GM19467 (cell line): ENCODE data around the gene CCDC127.
A peak's percentile ranks its signal among the peaks of the same experiment; 100 is the strongest.
"Not testable (repeated sequence)": the region's sequence is repeated elsewhere in the genome, so short reads cannot be mapped to it uniquely, and the experiment has no call there.

Experiments used
- ATAC-seq: cut with Tn5 transposase; IDR thresholded peaks from one replicate; pipeline ENCODE4 v1.9.1; 2021; ENCODE audit warnings: mild to moderate bottlenecking, moderate library complexity; ENCODE audit not compliant: unreplicated experiment

CCDC127 gene

GRCh38 chr5:234450-234849 is 16.5 kb upstream of the CCDC127 start:
- no peak for ATAC-seq

DNA sequence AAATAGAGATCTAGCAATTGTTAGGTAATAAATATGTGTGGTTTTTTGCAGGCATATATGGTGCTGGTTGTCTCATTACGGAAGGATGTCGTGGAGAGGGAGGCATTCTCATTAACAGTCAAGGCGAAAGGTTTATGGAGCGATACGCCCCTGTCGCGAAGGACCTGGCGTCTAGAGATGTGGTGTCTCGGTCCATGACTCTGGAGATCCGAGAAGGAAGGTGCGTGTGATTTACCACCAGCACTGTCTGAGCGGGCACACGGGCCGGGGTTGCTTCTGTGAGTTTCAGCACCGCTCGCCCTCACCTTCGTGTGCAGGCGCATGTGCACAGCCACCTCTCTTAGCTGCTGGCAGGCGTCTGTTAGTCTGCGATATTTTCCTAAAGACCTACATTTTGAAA is 15.5 kb upstream of the CCDC127 start:
- ATAC-seq, result not testable (repeated sequence)

GRCh38 chr5:231661-232060 is 13.7 kb upstream of the CCDC127 start:
- no peak for ATAC-seq

DNA sequence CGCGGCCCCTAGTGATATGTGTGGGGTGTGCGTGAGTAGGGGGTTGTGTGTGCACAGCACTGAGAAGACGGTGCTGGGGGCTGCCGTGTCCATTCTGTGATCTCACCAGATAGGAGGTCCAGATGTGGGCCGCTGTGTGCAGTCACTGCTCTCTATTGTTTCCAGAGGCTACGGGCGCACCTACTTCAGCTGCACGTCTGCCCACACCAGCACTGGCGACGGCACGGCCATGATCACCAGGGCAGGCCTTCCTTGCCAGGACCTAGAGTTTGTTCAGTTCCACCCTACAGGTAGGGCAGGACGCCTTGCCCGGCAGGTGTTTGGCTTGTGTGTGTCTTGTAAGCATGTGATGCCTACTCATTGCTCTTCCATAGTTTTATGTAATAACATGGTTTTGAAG is 12.8 kb upstream of the CCDC127 start:
- ATAC-seq, result no peak

DNA sequence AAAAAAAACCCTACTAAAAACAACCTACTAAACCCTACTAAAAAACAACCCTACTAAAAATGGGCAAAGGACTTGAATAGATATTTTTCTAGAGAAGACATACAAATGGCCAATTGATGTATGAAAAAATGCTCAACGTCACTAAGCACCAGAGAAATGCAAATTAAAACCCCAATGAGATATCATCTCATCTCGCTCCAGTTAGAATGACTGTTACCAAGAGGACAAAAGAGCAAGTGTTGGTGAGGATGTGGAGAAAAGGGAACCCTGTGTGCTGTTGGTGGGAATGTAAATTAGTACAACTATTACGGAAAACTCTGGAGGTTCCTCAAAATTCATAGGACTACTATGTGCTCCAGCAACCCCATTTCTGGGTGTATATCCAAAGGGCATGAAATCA is 10.9 kb upstream of the CCDC127 start:
- no peak for ATAC-seq

GRCh38 chr5:227375-227774 is 9.4 kb upstream of the CCDC127 start:
- not testable (repeated sequence) for ATAC-seq

DNA sequence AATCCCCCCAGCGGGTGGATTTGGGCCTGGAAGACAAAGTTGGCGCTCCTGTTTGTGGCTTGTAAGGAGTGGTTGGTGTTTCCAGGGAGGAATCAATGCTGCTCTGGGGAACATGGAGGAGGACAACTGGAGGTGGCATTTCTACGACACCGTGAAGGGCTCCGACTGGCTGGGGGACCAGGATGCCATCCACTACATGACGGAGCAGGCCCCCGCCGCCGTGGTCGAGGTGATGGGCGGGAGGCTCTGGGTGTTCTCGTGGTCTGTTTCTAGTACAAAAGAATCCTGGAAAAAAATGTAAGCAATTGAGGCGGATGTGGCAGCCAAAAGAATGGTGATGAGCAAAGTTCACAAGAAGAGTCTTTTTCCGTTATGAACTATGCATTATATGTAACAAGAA is 7.4 kb upstream of the CCDC127 start:
- no peak for ATAC-seq

DNA sequence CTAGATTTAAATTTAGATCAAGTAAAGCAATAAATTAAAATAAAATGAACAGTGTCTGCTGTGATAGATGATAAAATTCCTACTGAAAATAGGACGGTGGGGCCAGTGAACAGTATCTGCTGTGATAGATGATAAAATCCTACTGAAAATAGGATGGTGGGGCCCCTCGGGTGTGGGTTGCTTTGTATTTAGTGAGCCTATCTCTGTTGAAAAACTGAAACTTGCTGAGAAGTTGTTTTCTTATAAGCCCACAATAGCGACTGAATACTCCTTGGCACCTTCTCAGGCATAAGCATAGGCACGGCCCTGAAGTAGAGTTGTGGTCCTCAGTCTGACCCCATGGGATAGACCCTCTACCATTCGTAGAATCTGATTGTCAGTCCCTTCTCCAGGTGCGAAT is 5.8 kb upstream of the CCDC127 start:
- no peak for ATAC-seq

DNA sequence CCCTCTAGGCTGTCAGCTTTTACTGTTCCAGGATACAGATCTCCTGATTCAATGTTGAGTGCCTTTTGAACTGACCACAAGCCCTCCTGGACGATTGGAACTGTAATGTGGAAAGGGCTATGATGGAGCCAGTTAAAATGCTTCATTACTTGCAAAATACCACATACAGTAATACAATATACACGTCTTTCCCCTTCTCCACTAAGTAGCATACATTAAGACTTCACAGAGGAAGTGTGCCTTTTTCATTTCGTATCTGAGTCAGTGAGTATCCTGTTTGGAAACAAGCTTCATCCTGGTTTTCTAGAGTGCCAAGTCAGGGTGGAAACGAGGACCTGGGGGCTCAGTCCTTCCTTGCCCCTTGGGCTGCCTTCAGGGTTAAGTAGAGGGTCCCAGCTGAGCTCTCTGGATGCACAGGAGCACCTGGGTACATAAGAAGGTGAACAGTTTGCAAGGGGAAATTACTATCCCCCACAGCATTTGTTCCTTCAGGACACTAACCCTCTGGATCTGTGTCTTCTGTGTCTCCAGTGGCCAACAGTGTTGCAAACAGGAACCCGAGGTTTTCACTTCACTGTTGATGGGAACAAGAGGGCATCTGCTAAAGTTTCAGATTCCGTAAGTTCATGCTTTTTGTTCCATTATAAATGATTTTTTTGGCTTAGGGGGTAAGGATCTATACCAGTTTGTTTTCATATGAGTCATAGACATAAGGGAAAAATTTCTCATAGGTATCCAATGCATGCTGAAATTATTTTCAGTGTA is 5.2 kb upstream of the CCDC127 start:
- not testable (repeated sequence) for ATAC-seq

DNA sequence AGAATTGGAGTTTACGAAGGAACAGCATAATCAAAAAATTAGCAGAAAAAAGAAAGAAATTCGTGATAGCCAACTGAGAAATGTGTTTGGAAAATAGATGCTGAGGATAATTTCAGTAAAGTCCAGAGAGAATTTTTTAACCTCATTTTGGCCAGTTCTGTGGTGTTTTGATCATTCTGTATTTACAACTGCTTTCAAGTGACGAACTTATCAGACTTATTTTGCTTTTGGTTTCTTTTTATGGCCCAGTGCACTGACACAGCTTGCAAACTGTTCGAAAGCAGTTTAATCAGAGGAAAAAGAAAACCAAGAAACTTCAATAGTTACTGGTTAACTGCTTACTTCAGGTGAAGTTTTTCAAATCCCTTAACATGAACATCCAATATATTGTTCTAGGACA is 2.0 kb upstream of the CCDC127 start:
- peak; percentile 26 for ATAC-seq

GRCh38 chr5:219460-219863 is 1.5 kb upstream of the CCDC127 start:
- no peak for ATAC-seq

GRCh38 chr5:218457-219291 is 721 bp upstream of the CCDC127 start:
- ATAC-seq, result peak; percentile 13

DNA sequence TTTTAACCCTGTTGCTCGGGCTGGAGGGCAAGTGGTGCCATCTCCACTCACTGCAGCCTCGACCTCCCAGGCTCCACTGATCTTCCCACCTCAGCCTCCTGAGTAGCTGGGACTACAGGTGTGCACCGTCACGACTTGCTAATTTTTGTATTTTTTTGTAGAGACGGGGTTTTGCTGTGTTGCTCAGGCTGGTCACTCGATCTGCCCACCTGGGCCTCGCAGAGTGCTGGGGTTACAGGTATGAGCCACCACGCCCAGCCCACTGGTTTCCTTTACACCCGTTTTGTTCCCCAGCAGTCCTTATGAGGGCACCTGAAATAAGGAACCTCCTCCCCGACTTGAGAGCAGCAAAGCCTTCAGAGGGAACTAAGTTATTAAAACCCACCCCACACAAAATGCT is 1.9 kb downstream of the CCDC127 start:
- ATAC-seq, result not testable (repeated sequence)

DNA sequence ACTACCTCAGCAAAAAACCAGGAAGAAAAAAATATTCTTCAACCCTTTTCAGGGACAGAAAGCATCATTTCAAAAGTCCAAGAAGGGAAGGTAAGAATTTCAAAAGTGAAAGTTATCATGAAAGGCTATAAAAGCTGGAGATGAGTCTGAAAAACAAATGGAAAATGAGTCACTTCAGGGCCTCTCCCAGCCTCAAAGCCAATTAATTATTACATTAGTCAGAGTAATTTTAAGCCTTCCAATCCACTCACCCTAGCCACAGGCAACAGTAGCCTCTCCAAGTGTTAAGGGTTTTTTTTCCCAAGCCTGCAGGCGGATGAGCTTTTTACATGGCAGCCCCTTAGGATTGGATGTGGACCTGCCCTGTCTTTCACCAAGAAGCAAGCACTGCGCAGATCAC is 2.7 kb downstream of the CCDC127 start:
- not testable (repeated sequence) for ATAC-seq

- no peak for ATAC-seq
Observed at GRCh38 chr5:213803-214395, 4.1 kb downstream of the CCDC127 start.

DNA sequence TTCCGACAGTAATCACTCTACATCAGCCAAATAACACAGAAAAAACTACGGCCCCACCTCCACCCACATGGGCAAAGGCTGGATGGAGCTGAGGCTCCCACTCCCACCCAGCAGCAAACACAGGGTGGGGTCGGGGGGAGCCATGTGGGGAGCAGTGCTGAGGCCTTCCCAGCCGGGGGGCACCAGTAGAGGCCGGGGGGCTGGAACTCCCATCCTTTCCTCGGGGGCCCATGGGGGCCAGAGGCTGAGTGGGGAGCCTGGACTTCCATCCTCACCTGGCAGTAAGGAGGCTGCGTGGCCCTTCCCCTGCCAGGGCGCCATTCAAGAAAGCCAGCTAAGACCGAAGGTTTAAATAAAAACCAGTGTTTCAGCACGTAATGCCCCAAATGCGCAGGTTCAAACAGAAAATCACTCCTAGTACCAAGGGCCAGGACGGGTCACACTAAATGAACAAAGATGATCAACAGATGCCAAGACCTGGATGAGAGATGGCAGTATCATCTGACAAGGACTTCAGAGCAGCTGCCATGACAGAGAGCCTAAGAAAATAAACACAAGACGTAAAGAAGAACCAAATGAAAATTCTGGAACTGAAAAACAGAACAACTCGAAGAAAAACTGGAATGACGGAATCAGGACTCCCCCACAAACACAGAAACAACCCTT is 9.4 kb downstream of the CCDC127 start:
- ATAC-seq, result no peak

DNA sequence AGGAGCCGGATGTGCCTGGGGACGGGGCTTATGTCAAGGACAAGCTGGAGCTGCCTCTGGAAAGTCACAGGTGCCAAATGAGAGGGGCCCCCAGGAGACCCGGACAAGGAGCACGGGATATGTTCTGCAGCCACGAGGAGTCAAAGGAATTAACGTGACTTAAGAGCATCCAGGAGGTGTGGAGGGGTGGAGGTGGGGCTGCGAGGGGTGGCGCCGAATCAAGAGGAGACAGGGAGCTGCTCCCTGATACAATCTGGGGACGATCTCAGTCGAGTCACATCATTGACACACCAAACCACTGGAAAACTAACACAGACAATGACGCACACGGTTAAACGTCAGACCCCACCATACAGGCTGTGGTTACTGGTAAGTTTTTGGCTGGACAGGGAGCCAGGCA is 10.4 kb downstream of the CCDC127 start:
- no peak for ATAC-seq

GRCh38 chr5:206927-207536 is 10.9 kb downstream of the CCDC127 start:
- ATAC-seq, result no peak

- ATAC-seq, result no peak
Observed at GRCh38 chr5:206406-206805, 11.5 kb downstream of the CCDC127 start.

- no peak for ATAC-seq
Observed at GRCh38 chr5:204966-205670, 12.8 kb downstream of the CCDC127 start.
